GM21390 (cell line): ENCODE data around the gene THYN1.
A peak's percentile ranks its signal among the peaks of the same experiment; 100 is the strongest.
"Not testable (repeated sequence)": the region's sequence is repeated elsewhere in the genome, so short reads cannot be mapped to it uniquely, and the experiment has no call there.

Experiments used
- ATAC-seq: cut with Tn5 transposase; IDR thresholded peaks from one replicate; pipeline ENCODE4 v1.9.1; 2021; ENCODE audit not compliant: unreplicated experiment

THYN1 gene

DNA sequence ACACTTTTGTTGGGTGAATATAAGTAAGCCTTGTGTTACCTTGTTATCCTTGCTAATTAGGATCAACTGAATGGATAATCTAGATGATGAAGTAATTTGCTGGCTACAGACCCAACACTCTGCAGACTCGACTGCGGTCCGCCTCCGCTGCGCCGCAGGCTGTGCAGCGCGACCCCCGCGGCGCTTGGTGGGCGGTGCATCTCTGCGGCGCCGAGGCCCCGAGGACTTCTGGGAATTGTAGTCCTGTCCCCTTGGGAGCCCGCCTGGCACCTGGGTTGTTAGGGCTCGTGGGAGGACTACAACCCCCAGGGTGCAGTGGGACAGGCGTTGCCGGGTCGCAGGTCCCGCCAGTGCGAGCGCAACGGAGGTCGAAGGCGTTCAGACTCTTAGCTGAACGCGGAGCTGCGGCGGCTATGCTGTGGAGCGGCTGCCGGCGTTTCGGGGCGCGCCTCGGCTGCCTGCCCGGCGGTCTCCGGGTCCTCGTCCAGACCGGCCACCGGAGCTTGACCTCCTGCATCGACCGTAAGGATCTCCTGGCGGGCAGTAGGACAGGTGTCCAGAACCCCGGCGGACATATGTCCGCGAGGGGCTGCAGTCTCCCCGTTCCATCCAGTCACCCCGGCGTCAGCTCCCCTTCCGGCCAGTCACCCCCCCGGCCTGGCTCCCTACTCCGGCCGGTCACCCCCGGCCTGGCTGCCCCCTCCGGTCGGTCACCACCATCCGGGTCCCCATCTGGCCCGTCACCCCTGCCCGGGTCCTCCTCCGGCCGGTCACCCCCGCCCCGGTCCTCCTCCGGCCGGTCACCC, at the start of gene THYN1, which contains the start of gene ACAD8:
TSS of gene THYN1 (minus strand) at position 165 of the 806 bp plus-strand sequence. CDS start 470 bp downstream, outside the sequence.
TSS of gene ACAD8 (plus strand) at position 381 of the 806 bp plus-strand sequence. CDS start at position 414, 33 bp downstream.
- ATAC-seq: peak; percentile 100

GRCh38 chr11:134294664-134295063, 41.5 kb upstream of the THYN1 start:
- ATAC-seq: no peak

GRCh38 chr11:134293119-134294113, 40.3 kb upstream of the THYN1 start:
- no peak for ATAC-seq

GRCh38 chr11:134292661-134293060, 39.5 kb upstream of the THYN1 start:
- no peak for ATAC-seq

DNA sequence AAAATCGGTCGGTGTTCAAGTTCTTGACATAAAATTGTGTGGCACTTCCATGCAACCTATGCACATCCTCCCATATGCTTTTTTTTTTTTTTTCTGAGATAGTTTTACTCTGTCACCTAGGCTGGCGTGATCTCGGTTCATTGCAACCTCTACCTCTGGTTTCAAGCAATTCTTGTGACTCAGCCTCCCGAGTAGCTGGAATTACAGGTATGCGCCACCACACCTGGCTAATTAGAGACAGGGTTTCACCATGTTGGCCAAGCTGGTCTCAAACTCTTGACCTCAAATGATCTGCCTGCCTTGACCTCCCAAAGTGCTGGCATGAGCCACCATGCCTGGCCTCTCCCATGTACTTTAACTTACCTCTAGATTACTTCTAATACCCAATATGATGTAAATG, 38.0 kb upstream of the THYN1 start:
- no peak for ATAC-seq

DNA sequence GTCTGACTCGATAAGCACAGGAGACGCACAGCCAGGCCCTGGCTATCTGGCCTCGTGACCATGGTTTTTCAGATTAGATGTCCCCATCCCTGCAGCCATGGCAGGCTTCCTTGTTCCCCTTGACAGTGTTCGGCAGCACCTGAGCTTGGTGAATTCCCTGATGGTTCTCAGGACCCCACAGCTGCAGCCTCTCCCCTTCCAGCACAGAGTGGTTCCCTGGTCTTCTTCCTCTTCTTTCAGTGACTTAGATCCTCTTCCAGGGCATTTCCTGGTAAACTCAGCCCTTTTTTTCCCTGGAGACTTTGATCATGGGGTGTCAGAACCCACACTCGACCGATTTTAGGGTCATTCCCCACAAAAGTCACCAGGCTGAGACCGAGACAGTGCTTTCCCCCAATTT, 37.5 kb upstream of the THYN1 start:
- ATAC-seq: no peak

GRCh38 chr11:134289789-134290188, 36.6 kb upstream of the THYN1 start:
- ATAC-seq: no peak

DNA sequence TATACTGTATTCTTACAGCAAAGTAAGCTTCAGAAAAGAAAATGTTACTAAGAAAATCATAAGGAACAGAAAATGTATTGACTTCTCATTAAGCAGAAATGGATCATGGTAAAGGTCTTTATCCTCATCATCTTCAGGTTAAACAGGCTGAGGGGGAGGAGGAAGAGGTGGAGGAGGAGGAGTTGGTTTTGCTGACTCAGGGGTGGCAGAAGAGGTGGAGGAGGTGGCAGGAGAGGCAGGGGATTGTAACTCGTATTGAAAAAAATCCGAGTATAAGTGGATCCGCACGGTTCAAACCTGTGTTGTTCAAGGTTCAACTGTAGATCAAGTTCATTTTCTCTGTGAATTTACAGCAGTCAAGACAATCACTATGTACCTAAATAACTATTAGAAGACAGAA, 36.0 kb upstream of the THYN1 start:
- ATAC-seq: no peak

- ATAC-seq: no peak
These were observed 35.3 kb upstream of the THYN1 start for GRCh38 chr11:134288486-134288885.

GRCh38 chr11:134287561-134287960, 34.4 kb upstream of the THYN1 start:
- ATAC-seq: no peak

GRCh38 chr11:134284349-134284748, 31.2 kb upstream of the THYN1 start:
- ATAC-seq: not testable (repeated sequence)

- no peak for ATAC-seq
These were observed 30.5 kb upstream of the THYN1 start for GRCh38 chr11:134283461-134284230.

DNA sequence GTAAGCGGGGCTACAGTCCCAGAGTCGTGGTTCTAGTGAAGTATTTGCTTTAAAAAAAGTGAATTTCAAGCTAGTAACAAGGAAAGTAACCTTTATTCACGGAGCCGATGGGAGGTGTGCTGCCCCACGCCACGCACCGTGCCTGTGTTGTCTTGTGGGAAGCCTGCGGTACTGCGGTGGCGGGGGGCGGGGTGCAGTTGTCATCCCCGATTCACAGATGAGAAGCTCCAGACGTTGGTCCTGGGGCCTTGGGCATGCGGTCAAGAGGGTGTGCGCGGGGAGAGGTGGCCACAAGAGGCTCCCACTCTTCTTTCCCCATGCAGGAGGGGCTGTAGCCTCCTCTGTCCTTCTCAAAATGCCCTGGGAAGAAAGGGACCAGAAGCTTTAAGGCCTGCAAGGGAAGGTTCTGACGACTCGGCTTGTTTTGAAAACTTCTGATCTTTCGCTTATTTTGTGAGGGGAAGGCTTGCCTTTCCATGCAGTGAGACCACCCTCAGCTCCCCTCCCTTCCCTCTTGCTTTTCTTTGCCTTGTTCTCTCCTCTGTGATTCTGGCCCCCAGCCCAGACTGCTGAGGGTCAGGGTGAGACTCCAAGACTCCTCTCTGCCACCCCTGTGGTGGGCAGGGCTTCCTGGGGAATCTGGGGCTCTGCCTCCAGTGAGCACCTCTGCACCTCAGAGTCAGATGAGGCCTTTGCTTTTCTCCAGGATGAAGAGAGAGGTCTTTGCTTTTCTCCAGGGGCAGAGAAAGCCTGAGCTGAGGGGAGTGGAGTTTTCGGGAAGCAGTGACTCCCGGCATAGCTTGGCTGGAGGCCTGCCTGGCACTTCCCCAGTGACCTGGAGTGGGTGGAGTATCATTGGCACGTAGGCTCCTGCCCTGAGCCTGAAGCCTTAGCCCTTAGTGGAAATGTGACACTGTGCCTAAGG, 29.2 kb upstream of the THYN1 start:
- ATAC-seq: no peak

- ATAC-seq: not testable (repeated sequence)
These were observed 28.5 kb upstream of the THYN1 start for GRCh38 chr11:134281635-134282034.

DNA sequence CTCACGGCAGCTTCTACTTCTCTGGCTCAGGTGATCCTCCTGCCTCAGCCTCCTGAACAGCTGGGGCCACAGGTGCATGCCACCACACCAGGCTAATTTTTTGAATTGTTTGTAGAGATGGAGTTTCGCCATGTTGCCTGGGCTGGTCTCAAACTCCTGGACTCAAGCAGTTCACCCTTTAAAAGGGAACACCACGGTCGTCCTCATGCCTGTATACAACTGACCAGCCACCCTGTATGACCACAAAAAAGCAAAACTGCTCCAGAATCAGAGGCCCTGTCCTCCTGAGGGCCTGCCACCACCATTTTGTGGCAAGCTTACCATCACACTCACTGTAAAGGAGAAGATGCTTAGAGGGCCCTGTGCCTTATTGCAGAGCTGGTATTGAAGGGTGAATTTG, 25.2 kb upstream of the THYN1 start:
- ATAC-seq: no peak

- ATAC-seq: no peak
These were observed 24.2 kb upstream of the THYN1 start for GRCh38 chr11:134277183-134278001.

GRCh38 chr11:134276396-134277182, 23.4 kb upstream of the THYN1 start:
- no peak for ATAC-seq
